Adrenal gland (tissue), 5 donors: ENCODE data around the gene SLC38A2.

Source experiments
- POLR2A ChIP-seq, 2 donors: fragments of 450-650 bp; IDR thresholded peaks; one replicate each; pipeline ENCODE4 v1.6.1; 2017; ENCODE audit warnings: antibody characterized with exemption in 2 of 2, mild to moderate bottlenecking in 2 of 2, moderate library complexity in 1 of 2
- TF ChIP-seq, protein P1 (sequence below), 6 experiments: fragments of 450-650 bp in 4 of 6; fragments of 200-600 bp in 2 of 6; sonication (generic) in 1 of 6; IDR thresholded peaks; 1 replicate in 5 of 6; 2 replicates in 1 of 6; pipeline versions ENCODE4 v1.5.1 to v1.8.0; 2016 to 2021; ENCODE audit warnings: antibody characterized with exemption in 6 of 6, mild to moderate bottlenecking in 2 of 6, moderate library complexity in 1 of 6
- donor health status: DM: no; HTN: no; CAD: no.

DNA sequence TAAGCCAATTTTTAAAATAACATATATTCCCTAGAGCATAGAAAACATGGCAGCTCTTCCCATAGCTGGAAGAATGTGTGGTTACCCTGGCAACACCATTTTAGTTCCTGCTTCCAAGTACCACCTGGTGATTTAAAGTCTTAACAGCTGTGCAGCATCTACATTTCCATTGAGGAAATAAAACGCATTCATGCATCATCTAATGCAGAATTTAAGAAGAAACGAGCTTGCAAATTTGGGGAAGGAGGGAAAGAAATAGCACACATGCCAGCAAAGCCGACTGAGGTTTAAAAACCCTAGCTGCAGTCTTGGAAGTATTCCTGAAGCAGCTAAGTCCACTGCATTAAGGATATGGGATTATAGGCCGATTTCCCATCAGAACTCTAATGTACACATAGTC is 22.8 kb upstream of the SLC38A2 start:
- TF ChIP-seq, protein P1, sequence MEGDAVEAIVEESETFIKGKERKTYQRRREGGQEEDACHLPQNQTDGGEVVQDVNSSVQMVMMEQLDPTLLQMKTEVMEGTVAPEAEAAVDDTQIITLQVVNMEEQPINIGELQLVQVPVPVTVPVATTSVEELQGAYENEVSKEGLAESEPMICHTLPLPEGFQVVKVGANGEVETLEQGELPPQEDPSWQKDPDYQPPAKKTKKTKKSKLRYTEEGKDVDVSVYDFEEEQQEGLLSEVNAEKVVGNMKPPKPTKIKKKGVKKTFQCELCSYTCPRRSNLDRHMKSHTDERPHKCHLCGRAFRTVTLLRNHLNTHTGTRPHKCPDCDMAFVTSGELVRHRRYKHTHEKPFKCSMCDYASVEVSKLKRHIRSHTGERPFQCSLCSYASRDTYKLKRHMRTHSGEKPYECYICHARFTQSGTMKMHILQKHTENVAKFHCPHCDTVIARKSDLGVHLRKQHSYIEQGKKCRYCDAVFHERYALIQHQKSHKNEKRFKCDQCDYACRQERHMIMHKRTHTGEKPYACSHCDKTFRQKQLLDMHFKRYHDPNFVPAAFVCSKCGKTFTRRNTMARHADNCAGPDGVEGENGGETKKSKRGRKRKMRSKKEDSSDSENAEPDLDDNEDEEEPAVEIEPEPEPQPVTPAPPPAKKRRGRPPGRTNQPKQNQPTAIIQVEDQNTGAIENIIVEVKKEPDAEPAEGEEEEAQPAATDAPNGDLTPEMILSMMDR (IDR thresholded peaks at IDR 0.05) = no peak
- TF ChIP-seq POLR2A (IDR thresholded peaks at IDR 0.05) = no peak
